HPDE6-E6E7 (cell line): ENCODE measurements around the gene TRUB2.

Source experiments
- DNase-seq: peaks from one replicate; pipeline ENCODE4 v3.0.0; 2011; ENCODE audit warnings: missing footprints; ENCODE audit errors: extremely low spot score

The TRUB2 gene

DNA sequence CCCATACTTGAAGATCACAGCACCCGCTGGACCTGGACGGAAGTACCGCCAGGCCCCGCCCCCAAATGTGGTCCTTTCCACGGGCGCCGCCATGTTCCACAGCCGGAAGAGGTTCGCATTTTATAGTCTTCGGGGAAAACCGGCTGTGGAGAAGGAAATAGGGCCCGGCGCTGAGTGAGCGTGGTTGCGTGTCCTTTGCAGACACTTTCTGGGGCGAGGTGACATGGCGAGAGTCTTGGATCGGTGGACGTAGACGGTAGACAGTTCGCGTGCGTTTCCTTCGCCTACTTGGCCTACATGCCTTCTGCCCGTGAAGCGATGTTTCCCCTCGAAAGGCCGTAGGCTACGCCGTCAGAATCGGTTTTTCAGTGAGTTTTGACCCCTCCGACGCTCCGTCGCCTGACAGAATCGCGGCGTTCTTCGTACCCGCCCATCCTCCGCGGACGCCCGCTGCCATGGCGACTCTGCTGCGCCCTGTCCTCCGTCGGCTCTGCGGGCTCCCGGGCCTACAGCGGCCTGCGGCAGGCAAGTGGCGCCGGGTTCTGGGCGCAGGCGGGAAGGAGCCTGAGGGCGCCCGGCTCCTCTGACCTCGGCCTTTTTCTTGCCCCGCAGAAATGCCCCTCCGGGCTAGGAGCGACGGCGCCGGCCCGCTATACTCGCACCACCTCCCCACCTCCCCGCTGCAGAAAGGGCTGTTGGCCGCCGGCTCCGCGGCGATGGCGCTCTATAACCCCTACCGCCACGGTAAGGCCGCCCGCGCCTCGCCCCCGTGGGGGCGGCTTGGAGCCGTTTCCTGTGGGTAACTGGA, at the start of gene TRUB2, which contains the start of gene COQ4:
Gene TRUB2 (minus strand): TSS at position 44 of the 808 bp plus-strand sequence. CDS start 39 bp downstream, at position 5.
Gene COQ4 (plus strand): TSS at position 436 of the 808 bp plus-strand sequence. CDS start 20 bp downstream, at position 456.
- DNase-seq: peak; percentile 89

DNA sequence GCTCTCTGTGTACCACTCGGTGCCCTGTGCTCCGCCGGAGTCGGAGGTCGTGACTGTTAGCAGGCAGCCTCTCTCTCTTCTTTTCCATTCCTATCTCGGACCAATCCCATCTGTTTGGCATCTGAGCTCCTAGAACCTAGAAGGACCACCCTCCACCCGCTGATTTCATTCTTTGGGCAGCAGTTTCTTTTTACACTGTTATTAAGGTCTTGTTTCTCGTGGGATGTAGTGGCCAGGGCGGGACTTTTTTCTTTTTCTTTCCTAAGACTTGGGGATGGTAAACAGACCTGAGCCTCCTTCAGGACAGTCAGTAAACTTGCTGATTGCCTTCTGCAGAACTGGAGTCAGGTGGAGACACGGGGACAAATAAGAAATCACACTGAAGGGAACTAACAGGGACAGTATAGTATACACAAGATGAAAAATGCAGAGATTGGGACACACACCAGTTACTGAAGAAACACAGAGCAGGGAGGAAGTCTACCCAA, 49.4 kb upstream of the TRUB2 start:
- no peak for DNase-seq

- peak; percentile 96 for DNase-seq
Observed at GRCh38 chr9:128370752-128371629, 48.7 kb upstream of the TRUB2 start, which contains the start of gene URM1. TSS of gene URM1 (plus strand) at chr9:128371374. CDS start at chr9:128371381, 7 bp downstream.

GRCh38 chr9:128370367-128370751, 48.1 kb upstream of the TRUB2 start:
- peak; percentile 41 for DNase-seq

GRCh38 chr9:128369024-128369706, 46.9 kb upstream of the TRUB2 start:
- no peak for DNase-seq

GRCh38 chr9:128365525-128365924, 43.3 kb upstream of the TRUB2 start:
- no peak for DNase-seq

DNA sequence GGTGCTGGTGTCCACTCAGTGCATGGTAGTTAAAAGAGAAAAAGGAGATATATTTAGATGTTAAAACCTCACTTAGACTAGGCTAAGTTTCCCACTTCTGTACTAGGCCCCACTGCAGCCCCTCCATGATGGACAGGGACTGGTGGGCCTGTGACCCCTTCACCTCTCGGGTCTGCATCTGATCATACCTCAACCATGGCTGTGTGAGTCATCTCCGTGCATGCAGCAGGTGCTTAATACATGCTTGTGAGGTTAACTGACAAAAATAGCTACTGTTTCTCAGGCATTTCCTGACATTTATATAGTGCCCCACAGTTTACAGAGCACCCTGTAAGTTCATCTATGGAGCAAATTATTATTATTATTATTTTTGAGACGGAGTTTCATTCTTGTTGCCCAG, 40.5 kb upstream of the TRUB2 start:
- DNase-seq: no peak

- DNase-seq: peak; percentile 89
Observed at GRCh38 chr9:128361986-128362646, 39.9 kb upstream of the TRUB2 start.

DNA sequence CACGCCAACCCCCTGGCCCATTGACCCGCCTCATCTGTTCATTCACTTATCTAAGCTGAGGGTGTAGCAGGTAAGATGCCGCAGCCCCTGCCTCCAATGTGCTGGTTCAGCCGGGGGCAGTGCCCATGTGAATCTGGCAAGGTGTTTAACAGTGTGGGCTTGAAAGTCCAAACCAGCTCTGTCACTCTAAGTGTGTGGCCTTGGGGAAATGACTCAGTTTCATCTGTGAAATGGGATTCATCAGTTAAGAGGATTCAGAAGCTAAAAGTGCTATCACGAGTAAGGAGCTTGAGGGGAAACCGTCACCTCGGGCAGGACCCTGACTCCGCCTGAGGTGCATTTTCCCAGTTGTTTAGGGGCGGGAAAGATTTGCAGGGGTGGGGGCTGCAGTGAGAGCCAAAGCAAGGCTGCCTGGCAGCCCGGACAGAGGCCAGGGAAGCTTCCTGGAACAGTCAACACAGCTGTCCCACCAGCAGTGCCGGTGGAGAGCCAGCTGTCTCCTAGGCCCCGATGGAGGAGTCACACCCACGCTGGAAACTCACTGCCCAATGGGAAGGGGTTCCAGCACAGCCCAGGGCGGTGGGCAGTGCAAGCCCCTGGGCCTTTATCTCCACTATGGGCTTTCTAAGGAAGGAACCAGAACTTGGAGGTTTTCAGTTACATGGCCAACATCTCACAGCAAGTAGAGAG, 39.2 kb upstream of the TRUB2 start:
- no peak for DNase-seq

GRCh38 chr9:128360826-128361225, 38.6 kb upstream of the TRUB2 start:
- no peak for DNase-seq

GRCh38 chr9:128358861-128359260, 36.6 kb upstream of the TRUB2 start:
- no peak for DNase-seq

DNA sequence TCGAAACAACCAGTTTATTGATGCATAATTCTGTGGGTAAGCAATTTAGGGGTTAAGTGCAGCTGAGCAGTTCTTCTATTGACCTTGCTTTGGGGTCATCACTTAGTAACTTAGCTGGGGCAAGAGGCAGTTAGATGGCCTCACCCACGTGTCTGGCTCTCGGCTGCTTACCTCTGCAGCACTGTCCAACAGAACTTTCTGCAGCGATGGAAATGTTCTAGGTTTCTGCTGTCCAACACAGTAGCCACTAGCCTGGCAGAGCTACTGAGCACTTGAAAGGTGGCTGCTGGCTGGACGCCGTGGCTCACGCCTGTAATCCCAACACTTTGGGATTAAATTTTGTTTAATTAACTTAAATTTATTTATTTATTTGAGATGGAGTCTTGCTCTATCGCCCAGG, 35.8 kb upstream of the TRUB2 start:
- no peak for DNase-seq

DNA sequence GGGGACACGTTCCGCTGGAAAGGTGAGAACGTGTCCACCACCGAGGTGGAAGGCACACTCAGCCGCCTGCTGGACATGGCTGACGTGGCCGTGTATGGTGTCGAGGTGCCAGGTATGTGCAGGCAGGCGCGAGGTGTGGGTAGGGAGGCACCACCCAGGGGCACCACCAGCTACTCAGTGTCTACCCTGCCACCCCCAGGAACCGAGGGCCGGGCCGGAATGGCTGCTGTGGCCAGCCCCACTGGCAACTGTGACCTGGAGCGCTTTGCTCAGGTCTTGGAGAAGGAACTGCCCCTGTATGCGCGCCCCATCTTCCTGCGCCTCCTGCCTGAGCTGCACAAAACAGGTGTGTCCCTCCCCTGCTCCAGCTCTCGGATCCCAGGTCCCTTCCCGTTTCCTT, 33.2 kb upstream of the TRUB2 start:
- no peak for DNase-seq

- no peak for DNase-seq
Observed at GRCh38 chr9:128349772-128350171, 27.5 kb upstream of the TRUB2 start.

- no peak for DNase-seq
Observed at GRCh38 chr9:128349125-128349524, 26.9 kb upstream of the TRUB2 start.

- DNase-seq: no peak
Observed at GRCh38 chr9:128344931-128345605, 22.8 kb upstream of the TRUB2 start.

- DNase-seq: no peak
Observed at GRCh38 chr9:128343855-128344254, 21.6 kb upstream of the TRUB2 start.

GRCh38 chr9:128342971-128343680, 20.9 kb upstream of the TRUB2 start:
- no peak for DNase-seq

DNA sequence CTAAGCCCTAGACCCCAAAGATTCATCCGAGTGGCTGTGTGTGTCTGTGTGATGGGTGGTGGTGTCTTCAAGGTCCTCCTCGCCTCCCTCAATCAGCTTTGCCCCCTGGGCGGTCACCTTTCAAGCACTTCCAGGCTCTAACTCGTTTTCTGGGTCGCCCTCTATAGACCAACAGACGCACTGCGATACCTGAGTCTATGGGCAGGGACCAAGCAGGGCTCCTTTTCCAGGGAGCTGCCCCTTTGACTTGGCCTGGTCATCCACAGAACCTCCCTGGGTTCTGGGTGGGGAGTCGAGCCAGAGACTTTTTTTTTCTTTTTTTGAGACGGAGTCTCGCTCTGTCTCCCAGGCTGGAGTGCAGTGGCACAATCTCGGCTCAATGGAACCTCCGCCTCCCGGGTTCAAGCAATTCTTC, 19.2 kb upstream of the TRUB2 start:
- DNase-seq: peak; percentile 89
